ENCODE measurements around the gene HP. TPM values are rescaled to one million over a fixed set of nuclear protein-coding genes. Genes with fewer than 3 reads are reported as not detected.

Gene HP
- total RNA-seq, 1 donor from 2014 or later = not detected

DNA sequence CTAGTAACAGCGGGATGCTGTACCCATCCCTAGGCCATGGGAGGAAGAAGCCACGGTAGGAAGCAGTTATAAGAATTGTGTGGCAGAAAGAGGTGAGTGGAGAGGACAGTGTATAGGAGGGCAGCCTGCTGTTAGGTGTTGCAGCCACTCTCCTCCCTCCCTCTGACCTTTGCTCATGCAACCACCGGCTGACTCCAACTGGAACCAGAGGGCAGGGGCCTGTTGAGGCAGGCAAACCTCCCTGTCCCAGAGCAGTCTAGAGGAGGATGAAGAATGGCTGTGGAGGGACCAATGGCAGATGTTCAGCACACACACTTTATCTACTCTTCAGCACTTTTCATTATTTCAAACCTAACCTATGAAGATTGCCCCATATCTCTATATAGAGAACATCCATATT lies 36.9 kb downstream of the HP start:
- H3K27ac Mint-ChIP-seq (ENCODE audit: unreplicated experiment) = no peak overlapping the region
- H3K36me3 Mint-ChIP-seq (ENCODE audit: unreplicated experiment) = peaks cover 26% of the 10 kb centered on the region
- no peaks in the 10 kb centered on the region for H3K27me3 Mint-ChIP-seq (ENCODE audit: unreplicated experiment)
- H3K9me3 Mint-ChIP-seq (ENCODE audit: unreplicated experiment) = no peaks in the 10 kb centered on the region
- TF ChIP-seq, protein P1, sequence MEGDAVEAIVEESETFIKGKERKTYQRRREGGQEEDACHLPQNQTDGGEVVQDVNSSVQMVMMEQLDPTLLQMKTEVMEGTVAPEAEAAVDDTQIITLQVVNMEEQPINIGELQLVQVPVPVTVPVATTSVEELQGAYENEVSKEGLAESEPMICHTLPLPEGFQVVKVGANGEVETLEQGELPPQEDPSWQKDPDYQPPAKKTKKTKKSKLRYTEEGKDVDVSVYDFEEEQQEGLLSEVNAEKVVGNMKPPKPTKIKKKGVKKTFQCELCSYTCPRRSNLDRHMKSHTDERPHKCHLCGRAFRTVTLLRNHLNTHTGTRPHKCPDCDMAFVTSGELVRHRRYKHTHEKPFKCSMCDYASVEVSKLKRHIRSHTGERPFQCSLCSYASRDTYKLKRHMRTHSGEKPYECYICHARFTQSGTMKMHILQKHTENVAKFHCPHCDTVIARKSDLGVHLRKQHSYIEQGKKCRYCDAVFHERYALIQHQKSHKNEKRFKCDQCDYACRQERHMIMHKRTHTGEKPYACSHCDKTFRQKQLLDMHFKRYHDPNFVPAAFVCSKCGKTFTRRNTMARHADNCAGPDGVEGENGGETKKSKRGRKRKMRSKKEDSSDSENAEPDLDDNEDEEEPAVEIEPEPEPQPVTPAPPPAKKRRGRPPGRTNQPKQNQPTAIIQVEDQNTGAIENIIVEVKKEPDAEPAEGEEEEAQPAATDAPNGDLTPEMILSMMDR (IDR thresholded peaks at IDR 0.05) = no peak
- peak overlapping the region; percentile 30 for H3K4me3 Mint-ChIP-seq (ENCODE audit: unreplicated experiment)
- peaks cover 32% of the 10 kb centered on the region for H3K4me1 Mint-ChIP-seq (ENCODE audit: unreplicated experiment)
- DNase-seq (ENCODE audit: extremely low spot score, unreplicated experiment) = no peak

DNA sequence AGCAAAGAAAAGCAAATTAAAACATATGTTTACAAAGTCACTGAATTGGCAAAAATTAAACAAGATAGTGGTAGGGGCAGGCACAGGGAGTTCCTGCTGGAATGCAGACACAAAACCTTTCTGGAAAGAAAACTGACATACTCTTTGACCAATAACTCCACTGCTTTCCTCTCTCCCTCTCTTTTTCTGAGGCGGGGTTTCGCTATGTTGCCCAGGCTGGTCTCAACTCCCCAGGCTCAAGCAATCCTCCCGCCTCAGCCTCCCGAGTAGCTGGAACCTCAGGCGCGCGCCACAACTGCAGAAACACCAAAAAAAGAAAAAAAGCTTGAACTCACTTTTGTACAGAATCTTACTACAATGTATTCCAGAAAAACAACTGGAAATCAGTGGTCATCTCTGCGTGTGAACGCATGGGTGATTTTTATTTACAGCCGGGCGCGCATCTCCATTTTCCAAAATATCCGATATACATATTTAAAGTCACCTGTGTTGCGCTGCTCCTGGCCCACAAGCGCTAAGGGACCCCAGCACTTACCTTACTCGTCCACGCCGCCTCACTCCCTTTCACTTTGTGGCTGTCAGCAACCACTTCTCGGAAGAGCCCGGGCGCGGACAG lies 38.6 kb downstream of the HP start:
- H3K4me3 Mint-ChIP-seq (ENCODE audit: unreplicated experiment) = peak overlapping the region; percentile 98
- DNase-seq (ENCODE audit: extremely low spot score, unreplicated experiment) = no peak
- H3K9me3 Mint-ChIP-seq (ENCODE audit: unreplicated experiment) = no peaks in the 10 kb centered on the region
- TF ChIP-seq, protein P1 (IDR thresholded peaks at IDR 0.05) = no peak
- H3K27ac Mint-ChIP-seq (ENCODE audit: unreplicated experiment) = peak overlapping the region; percentile 95
- no peaks in the 10 kb centered on the region for H3K27me3 Mint-ChIP-seq (ENCODE audit: unreplicated experiment)
- peaks cover 32% of the 10 kb centered on the region for H3K4me1 Mint-ChIP-seq (ENCODE audit: unreplicated experiment)
- peaks cover 32% of the 10 kb centered on the region for H3K36me3 Mint-ChIP-seq (ENCODE audit: unreplicated experiment)

DNA sequence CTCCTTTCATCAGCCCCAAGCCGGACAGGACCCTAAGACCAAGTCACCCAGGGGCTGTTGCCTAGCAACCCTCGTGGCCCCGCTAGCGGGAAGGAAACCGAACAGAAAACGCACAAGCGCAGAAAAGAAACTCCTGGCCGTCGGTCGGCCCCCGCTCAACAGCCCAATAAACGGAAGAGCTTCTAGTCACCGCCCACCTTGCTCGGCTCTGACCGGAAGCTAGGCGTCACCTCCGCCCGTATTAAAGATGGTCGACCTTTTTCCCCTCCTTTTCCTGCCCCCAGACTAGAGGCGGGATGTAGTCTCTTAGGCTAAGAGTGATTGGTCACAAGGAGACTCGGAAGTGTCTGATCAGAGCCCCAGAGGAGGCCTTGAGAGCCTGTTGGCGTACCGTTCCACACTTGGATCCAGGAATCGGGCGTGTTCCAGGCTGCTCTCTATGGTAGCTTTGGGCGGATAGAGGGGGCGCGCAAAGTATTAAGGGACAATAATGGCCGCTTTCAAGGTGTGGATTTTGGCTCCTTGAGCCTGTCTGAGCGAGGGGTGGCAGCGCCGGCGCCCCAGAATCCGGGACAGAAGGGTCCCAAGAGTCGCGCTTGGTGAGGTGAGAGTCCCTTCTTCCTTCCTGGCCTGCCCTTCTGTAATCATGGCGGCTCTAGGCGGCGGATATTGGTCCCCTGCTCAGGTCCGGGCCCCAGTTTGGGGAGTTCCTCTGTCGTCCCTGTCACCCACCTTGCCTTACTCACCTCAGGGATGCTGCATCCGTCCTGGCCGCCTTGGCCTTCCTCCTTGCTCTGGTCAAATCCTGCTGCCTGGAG lies 39.4 kb downstream of the HP start, which contains the start of the genes DHX38 and TXNL4B:
Gene DHX38, plus strand, starts transcription at position 400 of the 818 bp plus-strand sequence. CDS start 2,311 bp downstream, outside the sequence.
Gene TXNL4B, minus strand, starts transcription at position 173 of the 818 bp plus-strand sequence. CDS start 2,871 bp downstream, outside the sequence.
- TF ChIP-seq, protein P1 (IDR thresholded peaks at IDR 0.05) = peak; percentile 12
- H3K27ac Mint-ChIP-seq (ENCODE audit: unreplicated experiment) = peak within 1 kb of the TSS; percentile 96
- no peaks in the 10 kb centered on the region for H3K9me3 Mint-ChIP-seq (ENCODE audit: unreplicated experiment)
- H3K4me3 Mint-ChIP-seq (ENCODE audit: unreplicated experiment) = peak within 1 kb of the TSS; percentile 98
- H3K27me3 Mint-ChIP-seq (ENCODE audit: unreplicated experiment) = no peaks in the 10 kb centered on the region
- peaks cover 30% of the 10 kb centered on the region for H3K36me3 Mint-ChIP-seq (ENCODE audit: unreplicated experiment)
- peaks cover 32% of the 10 kb centered on the region for H3K4me1 Mint-ChIP-seq (ENCODE audit: unreplicated experiment)
- peak; percentile 97 for DNase-seq (ENCODE audit: extremely low spot score, unreplicated experiment)

DNA sequence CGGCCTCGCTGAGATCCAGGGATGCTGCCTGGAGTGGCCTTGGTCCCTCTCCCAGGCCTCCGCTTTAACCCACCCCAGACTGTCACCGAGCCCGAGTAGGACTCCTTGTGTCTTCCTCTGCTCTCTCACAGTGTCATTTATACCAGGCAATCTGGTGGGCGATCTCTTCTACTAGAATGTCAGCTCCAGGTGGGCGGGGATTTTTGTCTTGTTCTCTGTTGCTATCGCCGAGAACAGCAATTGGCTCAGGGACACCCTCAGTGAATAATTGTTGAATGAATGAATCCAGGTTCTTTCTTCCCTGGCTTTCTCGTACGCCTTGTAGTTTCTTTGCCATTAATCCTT lies 39.9 kb downstream of the HP start:
- Mint-ChIP-seq H3K36me3 (ENCODE audit: unreplicated experiment) (peaks cover 26% of the 10 kb centered on the region), H3K4me1 (ENCODE audit: unreplicated experiment) (peaks cover 32% of the 10 kb centered on the region), H3K9me3 (ENCODE audit: unreplicated experiment) (no peaks in the 10 kb centered on the region), H3K27me3 (ENCODE audit: unreplicated experiment) (no peaks in the 10 kb centered on the region), H3K4me3 (ENCODE audit: unreplicated experiment) (peak overlapping the region; percentile 98), H3K27ac (ENCODE audit: unreplicated experiment) (peak overlapping the region; percentile 96)
- TF ChIP-seq, protein P1 (IDR thresholded peaks at IDR 0.05) = no peak
- DNase-seq (ENCODE audit: extremely low spot score, unreplicated experiment) = no peak

DNA sequence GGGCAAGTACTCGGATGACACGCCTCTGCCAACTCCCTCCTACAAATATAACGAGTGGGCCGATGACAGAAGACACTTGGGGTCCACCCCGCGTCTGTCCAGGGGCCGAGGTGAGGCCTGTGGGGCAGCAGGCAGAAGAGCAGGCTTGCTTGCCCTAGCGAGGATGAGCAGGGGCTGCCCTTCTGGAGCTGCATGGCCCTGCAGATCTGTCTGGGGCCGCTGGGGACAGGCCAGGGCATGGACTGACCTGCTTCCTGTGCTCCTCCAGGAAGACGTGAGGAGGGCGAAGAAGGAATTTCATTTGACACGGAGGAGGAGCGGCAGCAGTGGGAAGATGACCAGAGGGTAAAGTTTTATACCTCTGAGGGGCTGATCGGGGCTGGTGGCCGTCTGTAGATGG lies 44.6 kb downstream of the HP start:
- Mint-ChIP-seq H3K9me3 (ENCODE audit: unreplicated experiment) (no peaks in the 10 kb centered on the region), H3K27me3 (ENCODE audit: unreplicated experiment) (no peaks in the 10 kb centered on the region), H3K36me3 (ENCODE audit: unreplicated experiment) (peaks cover 49% of the 10 kb centered on the region), H3K4me1 (ENCODE audit: unreplicated experiment) (peaks cover 14% of the 10 kb centered on the region), H3K27ac (ENCODE audit: unreplicated experiment) (no peak overlapping the region), H3K4me3 (ENCODE audit: unreplicated experiment) (no peak overlapping the region)
- TF ChIP-seq, protein P1 (IDR thresholded peaks at IDR 0.05) = no peak
- no peak for DNase-seq (ENCODE audit: extremely low spot score, unreplicated experiment)

Data from osteocyte (in vitro differentiated cells).